ENCODE data around the gene MB21D2. TPM values are rescaled to one million over a fixed set of nuclear protein-coding genes. Genes with fewer than 3 reads are reported as not detected.

Gene MB21D2
- total RNA-seq, 1 donor from 2014 or later, result 33.0 TPM

Other genes with a start within 250 kb of the MB21D2 start
- 0.56 TPM in 1 of 2 replicates, not detected in the other for gene FGF12, start 190.3 kb downstream of the MB21D2 start, total RNA-seq

Measured in T-helper 1 cell treated with Interleukin-12 subunit alpha and Interleukin-12 subunit beta and Interleukin-4 antibody, amounts not matched to agents 30 ng/mL and 1 ng/mL, for 36 hours (primary cell).